Measurements from ENCODE around the gene AKAP6.
A peak's percentile ranks its signal among the peaks of the same experiment; 100 is the strongest.

Gene AKAP6

DNA sequence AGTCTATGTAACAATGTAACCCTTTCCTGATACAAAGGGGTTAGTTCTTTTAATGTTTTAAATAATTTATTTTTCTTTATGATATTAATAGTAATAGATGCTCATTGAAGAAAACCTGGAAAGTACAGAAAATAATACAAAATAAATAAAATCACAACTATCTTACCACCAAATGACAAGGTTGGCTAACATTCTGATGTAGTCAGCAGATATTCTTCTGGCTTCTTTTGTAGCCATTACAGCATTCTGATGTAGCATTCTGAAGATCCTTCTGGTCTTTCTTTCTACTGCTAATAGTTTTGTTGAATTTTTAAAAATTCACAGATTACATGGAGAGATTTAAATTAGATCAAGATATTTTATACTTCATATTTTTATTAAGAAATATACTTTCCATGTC, 301.6 kb downstream of the AKAP6 start:
- in situ Hi-C loops (cut with HindIII; ENCODE audit: low sequenced_read_pairs), result no loop called here
- no peak overlapping the region for H3K4me3 ChIP-seq (ENCODE audit: low read depth, low read length)
- TF ChIP-seq, protein P1, sequence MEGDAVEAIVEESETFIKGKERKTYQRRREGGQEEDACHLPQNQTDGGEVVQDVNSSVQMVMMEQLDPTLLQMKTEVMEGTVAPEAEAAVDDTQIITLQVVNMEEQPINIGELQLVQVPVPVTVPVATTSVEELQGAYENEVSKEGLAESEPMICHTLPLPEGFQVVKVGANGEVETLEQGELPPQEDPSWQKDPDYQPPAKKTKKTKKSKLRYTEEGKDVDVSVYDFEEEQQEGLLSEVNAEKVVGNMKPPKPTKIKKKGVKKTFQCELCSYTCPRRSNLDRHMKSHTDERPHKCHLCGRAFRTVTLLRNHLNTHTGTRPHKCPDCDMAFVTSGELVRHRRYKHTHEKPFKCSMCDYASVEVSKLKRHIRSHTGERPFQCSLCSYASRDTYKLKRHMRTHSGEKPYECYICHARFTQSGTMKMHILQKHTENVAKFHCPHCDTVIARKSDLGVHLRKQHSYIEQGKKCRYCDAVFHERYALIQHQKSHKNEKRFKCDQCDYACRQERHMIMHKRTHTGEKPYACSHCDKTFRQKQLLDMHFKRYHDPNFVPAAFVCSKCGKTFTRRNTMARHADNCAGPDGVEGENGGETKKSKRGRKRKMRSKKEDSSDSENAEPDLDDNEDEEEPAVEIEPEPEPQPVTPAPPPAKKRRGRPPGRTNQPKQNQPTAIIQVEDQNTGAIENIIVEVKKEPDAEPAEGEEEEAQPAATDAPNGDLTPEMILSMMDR (IDR thresholded peaks at IDR 0.05; ENCODE audit: low read depth, low read length, missing control alignments), result no peak
- no peak for DNase-seq (ENCODE audit: low read depth)

GRCh38 chr14:32633224-32633859, 304.2 kb downstream of the AKAP6 start:
- no peak overlapping the region for H3K4me3 ChIP-seq (ENCODE audit: low read depth, low read length)
- in situ Hi-C loops (cut with HindIII; ENCODE audit: low sequenced_read_pairs), result no loop called here
- TF ChIP-seq, protein P1 (IDR thresholded peaks at IDR 0.05; ENCODE audit: low read depth, low read length, missing control alignments), result no peak
- DNase-seq (ENCODE audit: low read depth), result no peak

GRCh38 chr14:32633930-32634329, 304.8 kb downstream of the AKAP6 start:
- no peak overlapping the region for H3K4me3 ChIP-seq (ENCODE audit: low read depth, low read length)
- TF ChIP-seq, protein P1 (IDR thresholded peaks at IDR 0.05; ENCODE audit: low read depth, low read length, missing control alignments), result no peak
- in situ Hi-C loops (cut with HindIII; ENCODE audit: low sequenced_read_pairs), result no loop called here
- DNase-seq (ENCODE audit: low read depth), result no peak

- TF ChIP-seq, protein P1 (IDR thresholded peaks at IDR 0.05; ENCODE audit: low read depth, low read length, missing control alignments), result no peak
- DNase-seq (ENCODE audit: low read depth), result peak; percentile 37
- no peak overlapping the region for H3K4me3 ChIP-seq (ENCODE audit: low read depth, low read length)
- in situ Hi-C loops (cut with HindIII; ENCODE audit: low sequenced_read_pairs), result no loop called here
Observed at GRCh38 chr14:32635061-32635719, 306.1 kb downstream of the AKAP6 start.

GRCh38 chr14:32637582-32637981, 308.5 kb downstream of the AKAP6 start:
- no peak for DNase-seq (ENCODE audit: low read depth)
- TF ChIP-seq, protein P1 (IDR thresholded peaks at IDR 0.05; ENCODE audit: low read depth, low read length, missing control alignments), result no peak
- in situ Hi-C loops (cut with HindIII; ENCODE audit: low sequenced_read_pairs), result no loop called here

DNA sequence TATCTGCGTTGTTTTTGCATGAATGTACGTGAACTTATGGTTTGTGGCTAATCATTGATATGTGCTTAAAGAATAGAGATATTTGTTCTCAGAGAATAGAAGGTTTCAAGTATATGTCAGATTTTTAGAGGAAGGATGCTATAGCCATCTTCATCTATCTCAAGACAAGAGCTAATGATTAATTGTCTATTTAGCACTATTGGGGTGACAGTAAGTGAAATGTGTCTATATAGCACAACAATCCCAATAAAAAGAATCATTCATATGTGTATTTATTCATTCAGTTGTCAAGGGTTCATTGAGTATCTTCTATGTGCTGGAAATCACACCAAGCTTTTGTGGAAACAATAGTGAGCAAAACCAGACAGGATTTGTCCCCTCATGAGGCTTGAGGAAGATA, 310.1 kb downstream of the AKAP6 start:
- TF ChIP-seq, protein P1 (IDR thresholded peaks at IDR 0.05; ENCODE audit: low read depth, low read length, missing control alignments), result no peak
- H3K4me3 ChIP-seq (ENCODE audit: low read depth, low read length), result no peak overlapping the region
- in situ Hi-C loops (cut with HindIII; ENCODE audit: low sequenced_read_pairs), result no loop called here
- no peak for DNase-seq (ENCODE audit: low read depth)

More at GRCh38 chr14:32637582-32637981, 308.5 kb downstream of the AKAP6 start:
- no peak overlapping the region for H3K4me3 ChIP-seq (ENCODE audit: low read depth, low read length)
